HCT116 (cell line): ENCODE measurements around the gene FRMD4B. TPM values are rescaled to one million over a fixed set of nuclear protein-coding genes. Genes with fewer than 3 reads are reported as not detected.
A peak's percentile ranks its signal among the peaks of the same experiment; 100 is the strongest.

ENCODE experiments used
- ATAC-seq: fragments of 200-7000 bp; cut with Tn5 transposase; 2 replicates; pipeline ENCODE4 v1.9.1; 2020; ENCODE audit warnings: mild to moderate bottlenecking, moderate library complexity
- BruUV-seq: library from RNA; stranded (reverse); fragments of 400-500 nt; replicated peaks from 2 replicates; lab custom pipeline; 2021; lab: Mats Ljungman, UMichigan
- CTCF ChIA-PET: fragments of 300-600 bp; sonication (Branson Sonifier 250); formaldehyde crosslinking; loops from one replicate; lab custom pipeline; 2021; ENCODE audit warnings: antibody characterized with exemption; lab: Charles Lee
- POLR2A ChIA-PET: fragments of 300-600, 350-600 bp; sonication (Branson Sonifier 250); formaldehyde crosslinking; loops from one replicate; lab custom pipeline; 2021; ENCODE audit warnings: antibody characterized with exemption; lab: Charles Lee
- RAD21 ChIA-PET, 2 experiments: fragments of 300-600 bp; sonication (Branson Sonifier 250); formaldehyde crosslinking; loops; one replicate each; lab custom pipeline; 2023; ENCODE audit warnings: low total read pairs in 2 of 2; ENCODE audit not compliant: uncharacterized antibody in 2 of 2, unreplicated experiment in 2 of 2, low non-redundant PET in 1 of 2; lab: Charles Lee
- DNase-seq: peaks from one replicate; pipeline ENCODE4 v3.0.0-alpha.2; 2010; ENCODE audit warnings: low read depth, low spot score
- H2AFZ ChIP-seq: fragments of 200-600 bp; shearing (Covaris generic), sonication (generic); 2 replicates; pipeline ENCODE4 v1.6.1; 2017; ENCODE audit warnings: low read depth, mixed run types, mixed read lengths, antibody characterized with exemption, low read length; ENCODE audit not compliant: poor library complexity, severe bottlenecking
- H3K27ac ChIP-seq: 2 replicates; pipeline ENCODE4 v1.5.1; 2012; ENCODE audit warnings: low read depth, low read length
- H3K27me3 ChIP-seq: fragments of 200-600 bp; sonication (generic); 2 replicates; pipeline ENCODE4 v1.6.1; 2016; ENCODE audit warnings: mixed run types, low read length, mixed read lengths; ENCODE audit not compliant: insufficient read depth
- H3K36me3 ChIP-seq, 2 experiments: fragments of 200-500 bp in 1 of 2; fragments of 200-600 bp in 1 of 2; sonication (Bioruptor generic) in 1 of 2; sonication (generic) in 1 of 2; 2 replicates each; pipeline versions ENCODE4 v1.5.1 to v1.6.1; 2014 to 2016; ENCODE audit warnings: low read length in 2 of 2, inconsistent platforms in 1 of 2, mixed read lengths in 1 of 2, mixed run types in 1 of 2; ENCODE audit not compliant: insufficient read depth in 2 of 2, control insufficient read depth in 1 of 2
- H3K4me1 ChIP-seq, 2 experiments: fragments of 200-600 bp in 1 of 2; sonication (generic) in 1 of 2; 2 replicates each; pipeline versions ENCODE4 v1.5.1 to v1.6.1; 2012 to 2017; ENCODE audit warnings: low read length in 2 of 2, inconsistent platforms in 1 of 2, mild to moderate bottlenecking in 1 of 2, mixed read lengths in 1 of 2, mixed run types in 1 of 2, moderate library complexity in 1 of 2; ENCODE audit not compliant: insufficient read depth in 2 of 2, control insufficient read depth in 1 of 2
- H3K4me2 ChIP-seq: fragments of 200-600 bp; sonication (generic); 2 replicates; pipeline ENCODE4 v1.6.1; 2017; ENCODE audit warnings: mixed run types, low read length, mixed read lengths
- H3K4me3 ChIP-seq, 2 experiments: fragments of 200-600 bp in 1 of 2; sonication (generic) in 1 of 2; replicated peaks in 1 of 2; 2 replicates each; pipeline ENCODE4 v1.5.1; 2011 to 2016; ENCODE audit warnings: low read length in 2 of 2, control low read depth in 1 of 2, low read depth in 1 of 2, mild to moderate bottlenecking in 1 of 2, mixed read lengths in 1 of 2, mixed run types in 1 of 2
- H3K79me2 ChIP-seq: fragments of 200-600 bp; sonication (generic); 2 replicates; pipeline ENCODE4 v1.6.1; 2017; ENCODE audit warnings: mild to moderate bottlenecking, mixed run types, low read length, moderate library complexity, mixed read lengths; ENCODE audit not compliant: insufficient read depth
- H3K9ac ChIP-seq: fragments of 200-600 bp; sonication (generic); 2 replicates; pipeline ENCODE4 v1.6.1; 2016; ENCODE audit warnings: low read length, mixed read lengths
- H3K9me2 ChIP-seq: fragments of 200-600 bp; sonication (generic), shearing (Covaris generic); 2 replicates; pipeline ENCODE4 v1.6.1; 2017; ENCODE audit warnings: mixed run types, mild to moderate bottlenecking, moderate library complexity; ENCODE audit not compliant: insufficient read depth
- H3K9me3 ChIP-seq, 2 experiments: fragments of 200-500 bp in 1 of 2; fragments of 200-600 bp in 1 of 2; sonication (Bioruptor generic) in 1 of 2; sonication (generic) in 1 of 2; 2 replicates each; pipeline ENCODE4 v1.6.1; 2014 to 2017; ENCODE audit warnings: low read length in 2 of 2, mixed read lengths in 2 of 2, inconsistent platforms in 1 of 2, low read depth in 1 of 2, mild to moderate bottlenecking in 1 of 2, mixed run types in 1 of 2, moderate library complexity in 1 of 2; ENCODE audit not compliant: control insufficient read depth in 1 of 2, insufficient read depth in 1 of 2
- H4K20me1 ChIP-seq: fragments of 200-600 bp; sonication (generic), shearing (Covaris generic); 2 replicates; pipeline ENCODE4 v1.6.1; 2017; ENCODE audit warnings: mixed run types, mild to moderate bottlenecking, moderate library complexity; ENCODE audit not compliant: insufficient read depth
- ATF3 ChIP-seq: IDR thresholded peaks from 2 replicates; pipeline ENCODE4 v1.6.1; 2012
- CBX3 ChIP-seq: IDR thresholded peaks from 2 replicates; pipeline ENCODE4 v1.6.1; 2012; ENCODE audit warnings: low read depth
- CEBPB ChIP-seq: IDR thresholded peaks from 2 replicates; pipeline ENCODE4 v1.6.1; 2012; ENCODE audit warnings: low read depth
- EGR1 ChIP-seq: IDR thresholded peaks from 2 replicates; pipeline ENCODE4 v1.6.1; 2012; ENCODE audit warnings: low read depth
- ELF1 ChIP-seq: IDR thresholded peaks from 2 replicates; pipeline ENCODE4 v1.6.1; 2012; ENCODE audit warnings: low read depth, borderline replicate concordance
- EZH2 ChIP-seq: fragments of 200-600 bp; sonication (generic); IDR thresholded peaks from 2 replicates; pipeline ENCODE4 v1.6.1; 2017; ENCODE audit warnings: antibody characterized with exemption, mixed run types
- EZH2phosphoT487 ChIP-seq: fragments of 200-600 bp; IDR thresholded peaks from 2 replicates; pipeline ENCODE4 v1.6.1; 2018; ENCODE audit warnings: antibody characterized with exemption, borderline replicate concordance
- FOSL1 ChIP-seq: IDR thresholded peaks from 2 replicates; pipeline ENCODE4 v1.6.1; 2012; ENCODE audit warnings: low read depth
- POLR2A ChIP-seq: IDR thresholded peaks from 2 replicates; pipeline ENCODE4 v1.7.0; 2011; ENCODE audit warnings: borderline replicate concordance; ENCODE audit not compliant: insufficient read depth, insufficient read length; ENCODE audit errors: extremely low read depth
- POLR2AphosphoS5 ChIP-seq: IDR thresholded peaks from 2 replicates; pipeline ENCODE4 v1.6.1; 2011; ENCODE audit warnings: mild to moderate bottlenecking, low read depth, low read length, moderate library complexity
- REST ChIP-seq: IDR thresholded peaks from 2 replicates; pipeline ENCODE4 v1.6.1; 2012; ENCODE audit warnings: low read depth
- SRF ChIP-seq: IDR thresholded peaks from 2 replicates; pipeline ENCODE4 v1.6.1; 2012; ENCODE audit warnings: low read depth
- ZFX ChIP-seq: fragments of 450-650 bp; IDR thresholded peaks from 2 replicates; pipeline ENCODE4 v1.6.1; 2017
- ZNF274 ChIP-seq: fragments of 200-500 bp; sonication (Bioruptor generic); IDR thresholded peaks from 2 replicates; pipeline ENCODE4 v1.6.1; 2014; ENCODE audit warnings: mild to moderate bottlenecking, low read depth, low read length, inconsistent platforms
- intact Hi-C: fragments of 100-400 bp; cut with micrococcal nuclease; formaldehyde crosslinking; loops from 2 replicates; pipeline ENCODE4 v1.10.0; 2022
- total RNA-seq: library from RNA; stranded (reverse); gene quantifications from one replicate; pipeline ENCODE4 v1.2.1, GENCODE V29; 2021; ENCODE audit not compliant: unreplicated experiment
- TF ChIP-seq, protein P1 (sequence below): IDR thresholded peaks from 2 replicates; pipeline ENCODE4 v1.6.1; 2012
- TF ChIP-seq, protein P2 (sequence below), 3 experiments: fragments of 200-600 bp in 1 of 3; sonication (generic) in 1 of 3; IDR thresholded peaks in 2 of 3; conservative IDR thresholded peaks in 1 of 3; 2 replicates each; pipeline ENCODE4 v1.5.1; 2012 to 2017; ENCODE audit warnings: low read depth in 2 of 3, low read length in 2 of 3, antibody characterized with exemption in 1 of 3, borderline replicate concordance in 1 of 3, control low read depth in 1 of 3, mild to moderate bottlenecking in 1 of 3, mixed read lengths in 1 of 3, mixed run types in 1 of 3, moderate library complexity in 1 of 3; ENCODE audit not compliant: insufficient read depth in 1 of 3

Gene FRMD4B
- total RNA-seq, 1 experiment from 2014 or later = 2.0 TPM

GRCh38 chr3:69122403-69122802 lies 263.5 kb downstream of the FRMD4B start, which contains the start of gene LMOD3 (continued):
- TF ChIP-seq, protein P1, sequence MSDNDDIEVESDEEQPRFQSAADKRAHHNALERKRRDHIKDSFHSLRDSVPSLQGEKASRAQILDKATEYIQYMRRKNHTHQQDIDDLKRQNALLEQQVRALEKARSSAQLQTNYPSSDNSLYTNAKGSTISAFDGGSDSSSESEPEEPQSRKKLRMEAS = no peak
- TF ChIP-seq SRF (no peak), ZNF274 (no peak), REST (no peak), EZH2 (no peak), CBX3 (no peak), ATF3 (no peak), ZFX (no peak), POLR2A (no peak), FOSL1 (no peak)

DNA sequence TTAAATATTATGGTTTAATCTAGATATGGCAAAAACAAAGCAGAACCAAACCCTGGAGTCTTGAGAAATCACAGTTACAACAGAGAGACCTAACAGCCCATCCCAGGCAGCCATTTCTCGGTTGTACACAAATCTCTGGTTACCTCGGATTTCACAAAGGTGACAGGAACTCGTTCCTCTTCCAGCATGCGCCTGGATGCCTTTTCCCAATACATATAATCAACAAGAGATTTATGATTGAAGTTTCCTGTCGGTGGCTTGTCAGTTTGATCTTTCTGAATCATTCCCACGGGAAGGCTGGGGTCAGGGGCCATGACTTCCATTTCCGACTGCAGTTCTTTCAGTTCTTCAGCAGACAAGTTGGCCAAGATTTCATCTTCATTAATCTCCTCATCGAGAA lies 263.9 kb downstream of the FRMD4B start:
- ChIA-PET POLR2A (interaction anchor here (1.4 kb wide), 1 partner anchor 9 kb away, joined by 3 read pairs; no protein-coding TSS in a partner anchor), RAD21 (interaction anchor here in 1 of 2 experiments (1.6 kb wide), 1 partner anchor 184 kb away, joined by 6 read pairs; no protein-coding TSS in a partner anchor), CTCF (interaction anchor here (0.9 to 3.2 kb wide), 10 partner anchors 8 to 550 kb away, joined by 3 to 18 read pairs (median 4); no protein-coding TSS in a partner anchor)
- Histone ChIP-seq H3K4me2 (peak overlapping the region; percentile 27; the same call in 1 of the 2 replicates), H4K20me1 (no peaks in the 10 kb centered on the region), H3K27me3 (no peaks in the 10 kb centered on the region), H3K36me3 (no peaks in the 10 kb centered on the region), H3K9ac (no peak overlapping the region), H3K9me2 (no peaks in the 10 kb centered on the region), H3K4me1 (peaks cover 0 to 6% of the 10 kb centered on the region in 2 experiments; a peak in 1 of 4 replicates), H3K27ac (no peak overlapping the region), H3K4me3 (no peak overlapping the region), H3K79me2 (no peaks in the 10 kb centered on the region), H2AFZ (peak overlapping the region; percentile 87), H3K9me3 (no peaks in the 10 kb centered on the region)
- ATAC-seq = no peak
- BruUV-seq = no TSS peak
- no peak for DNase-seq
- intact Hi-C loops = loop anchor here (1.0 to 5.0 kb wide), 5 partner anchors 39 to 825 kb away; no protein-coding TSS in a partner anchor
- TF ChIP-seq EZH2 (no peak), ELF1 (no peak), EZH2phosphoT487 (no peak), EGR1 (no peak), POLR2A (no peak), CEBPB (no peak), POLR2AphosphoS5 (no peak), REST (no peak)
- TF ChIP-seq, protein P2, sequence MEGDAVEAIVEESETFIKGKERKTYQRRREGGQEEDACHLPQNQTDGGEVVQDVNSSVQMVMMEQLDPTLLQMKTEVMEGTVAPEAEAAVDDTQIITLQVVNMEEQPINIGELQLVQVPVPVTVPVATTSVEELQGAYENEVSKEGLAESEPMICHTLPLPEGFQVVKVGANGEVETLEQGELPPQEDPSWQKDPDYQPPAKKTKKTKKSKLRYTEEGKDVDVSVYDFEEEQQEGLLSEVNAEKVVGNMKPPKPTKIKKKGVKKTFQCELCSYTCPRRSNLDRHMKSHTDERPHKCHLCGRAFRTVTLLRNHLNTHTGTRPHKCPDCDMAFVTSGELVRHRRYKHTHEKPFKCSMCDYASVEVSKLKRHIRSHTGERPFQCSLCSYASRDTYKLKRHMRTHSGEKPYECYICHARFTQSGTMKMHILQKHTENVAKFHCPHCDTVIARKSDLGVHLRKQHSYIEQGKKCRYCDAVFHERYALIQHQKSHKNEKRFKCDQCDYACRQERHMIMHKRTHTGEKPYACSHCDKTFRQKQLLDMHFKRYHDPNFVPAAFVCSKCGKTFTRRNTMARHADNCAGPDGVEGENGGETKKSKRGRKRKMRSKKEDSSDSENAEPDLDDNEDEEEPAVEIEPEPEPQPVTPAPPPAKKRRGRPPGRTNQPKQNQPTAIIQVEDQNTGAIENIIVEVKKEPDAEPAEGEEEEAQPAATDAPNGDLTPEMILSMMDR (IDR thresholded peaks at IDR 0.05 in 2 of 3, conservative IDR thresholded peaks at IDR 0.05 in 1 of 3; ENCODE audit: borderline replicate concordance in 1 of 3, insufficient read depth in 1 of 3, low read depth in 2 of 3, low read length in 2 of 3) = no peak
